DND-41 (cell line): ENCODE data around the gene AMPH.

Experiments used
- ATAC-seq: fragments of 200-7000 bp; cut with Tn5 transposase; 3 replicates; pipeline ENCODE4 v1.9.1; 2021; ENCODE audit warnings: low read depth; ENCODE audit not compliant: insufficient read depth
- DNase-seq: peaks from one replicate; pipeline ENCODE4 v3.0.0-alpha.2; 2020
- H2AFZ ChIP-seq: 2 replicates; pipeline ENCODE4 v1.6.0; 2012; ENCODE audit warnings: low read depth, low read length
- H3K27ac ChIP-seq: 2 replicates; pipeline ENCODE4 v1.5.1; 2012; ENCODE audit warnings: low read length, inconsistent platforms
- H3K27me3 ChIP-seq: fragments of 200-600 bp; sonication (generic); 2 replicates; pipeline ENCODE4 v1.6.0; 2012; ENCODE audit warnings: low read length, mild to moderate bottlenecking, inconsistent platforms; ENCODE audit not compliant: insufficient read depth, poor library complexity
- H3K36me3 ChIP-seq: 2 replicates; pipeline ENCODE4 v1.5.1; 2012; ENCODE audit warnings: low read length, inconsistent platforms; ENCODE audit not compliant: insufficient read depth
- H3K4me1 ChIP-seq: 2 replicates; pipeline ENCODE4 v1.5.1; 2012; ENCODE audit warnings: mild to moderate bottlenecking, low read length; ENCODE audit not compliant: insufficient read depth
- H3K4me2 ChIP-seq: 2 replicates; pipeline ENCODE4 v1.6.0; 2012; ENCODE audit warnings: mild to moderate bottlenecking, moderate library complexity, low read length, inconsistent platforms; ENCODE audit not compliant: insufficient read depth
- H3K4me3 ChIP-seq, 2 experiments: fragments of 200-600 bp in 1 of 2; shearing (Covaris generic) in 1 of 2; 2 replicates each; pipeline ENCODE4 v1.5.1; 2012 to 2016; ENCODE audit warnings: inconsistent platforms in 2 of 2, low read length in 2 of 2, mild to moderate bottlenecking in 2 of 2, low read depth in 1 of 2, moderate library complexity in 1 of 2
- H3K79me2 ChIP-seq: 2 replicates; pipeline ENCODE4 v1.6.0; 2012; ENCODE audit warnings: low read length, inconsistent platforms; ENCODE audit not compliant: insufficient read depth
- H3K9ac ChIP-seq: 2 replicates; pipeline ENCODE4 v1.6.0; 2012; ENCODE audit warnings: low read depth, mild to moderate bottlenecking, inconsistent platforms, low read length, moderate library complexity
- H3K9me3 ChIP-seq: 2 replicates; pipeline ENCODE4 v1.5.1; 2012; ENCODE audit warnings: low read length, moderate library complexity, mild to moderate bottlenecking, inconsistent platforms; ENCODE audit not compliant: insufficient read depth, severe bottlenecking
- H4K20me1 ChIP-seq: 2 replicates; pipeline ENCODE4 v1.6.0; 2012; ENCODE audit warnings: low read length; ENCODE audit not compliant: insufficient read depth
- EZH2 ChIP-seq: IDR thresholded peaks from 3 replicates; pipeline ENCODE4 v1.6.1; 2012; ENCODE audit warnings: borderline replicate concordance, low read depth, mild to moderate bottlenecking, moderate library complexity, low read length, inconsistent platforms; ENCODE audit not compliant: severe bottlenecking
- TF ChIP-seq, protein P1 (sequence below): IDR thresholded peaks from 2 replicates; pipeline ENCODE4 v1.5.1; 2012; ENCODE audit warnings: borderline replicate concordance, low read length, moderate library complexity, mild to moderate bottlenecking; ENCODE audit not compliant: poor library complexity, severe bottlenecking; ENCODE audit errors: extremely low read depth

The AMPH gene

DNA sequence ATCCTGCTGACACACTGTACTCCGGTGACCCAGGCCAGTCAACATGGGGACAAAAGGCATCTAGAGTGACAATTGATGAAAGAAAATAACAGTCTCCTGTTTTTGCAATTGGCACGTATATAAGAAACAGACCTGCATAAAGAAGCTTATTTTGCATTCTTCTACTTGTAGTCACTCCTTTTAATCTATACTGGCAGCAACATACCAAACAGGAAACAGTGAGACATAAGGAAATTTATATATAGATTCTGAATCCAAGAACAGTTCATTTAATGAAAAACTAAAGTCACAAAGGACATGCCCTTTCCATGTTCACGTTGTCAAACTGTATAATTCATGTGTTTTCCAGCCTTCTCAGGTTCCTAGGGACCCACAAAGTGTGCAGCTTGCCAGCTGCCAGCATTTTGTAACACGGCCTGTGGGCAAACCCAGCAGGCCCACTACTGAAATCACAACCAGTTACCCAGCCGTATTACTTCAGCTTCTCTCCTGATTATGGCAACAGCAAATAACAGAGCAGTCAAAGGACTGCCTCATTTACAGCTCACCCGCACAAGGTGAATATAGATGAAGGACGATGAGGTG is 72.3 kb downstream of the AMPH start:
- no peak for DNase-seq
- TF ChIP-seq EZH2, result no peak
- TF ChIP-seq, protein P1, sequence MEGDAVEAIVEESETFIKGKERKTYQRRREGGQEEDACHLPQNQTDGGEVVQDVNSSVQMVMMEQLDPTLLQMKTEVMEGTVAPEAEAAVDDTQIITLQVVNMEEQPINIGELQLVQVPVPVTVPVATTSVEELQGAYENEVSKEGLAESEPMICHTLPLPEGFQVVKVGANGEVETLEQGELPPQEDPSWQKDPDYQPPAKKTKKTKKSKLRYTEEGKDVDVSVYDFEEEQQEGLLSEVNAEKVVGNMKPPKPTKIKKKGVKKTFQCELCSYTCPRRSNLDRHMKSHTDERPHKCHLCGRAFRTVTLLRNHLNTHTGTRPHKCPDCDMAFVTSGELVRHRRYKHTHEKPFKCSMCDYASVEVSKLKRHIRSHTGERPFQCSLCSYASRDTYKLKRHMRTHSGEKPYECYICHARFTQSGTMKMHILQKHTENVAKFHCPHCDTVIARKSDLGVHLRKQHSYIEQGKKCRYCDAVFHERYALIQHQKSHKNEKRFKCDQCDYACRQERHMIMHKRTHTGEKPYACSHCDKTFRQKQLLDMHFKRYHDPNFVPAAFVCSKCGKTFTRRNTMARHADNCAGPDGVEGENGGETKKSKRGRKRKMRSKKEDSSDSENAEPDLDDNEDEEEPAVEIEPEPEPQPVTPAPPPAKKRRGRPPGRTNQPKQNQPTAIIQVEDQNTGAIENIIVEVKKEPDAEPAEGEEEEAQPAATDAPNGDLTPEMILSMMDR, result no peak

DNA sequence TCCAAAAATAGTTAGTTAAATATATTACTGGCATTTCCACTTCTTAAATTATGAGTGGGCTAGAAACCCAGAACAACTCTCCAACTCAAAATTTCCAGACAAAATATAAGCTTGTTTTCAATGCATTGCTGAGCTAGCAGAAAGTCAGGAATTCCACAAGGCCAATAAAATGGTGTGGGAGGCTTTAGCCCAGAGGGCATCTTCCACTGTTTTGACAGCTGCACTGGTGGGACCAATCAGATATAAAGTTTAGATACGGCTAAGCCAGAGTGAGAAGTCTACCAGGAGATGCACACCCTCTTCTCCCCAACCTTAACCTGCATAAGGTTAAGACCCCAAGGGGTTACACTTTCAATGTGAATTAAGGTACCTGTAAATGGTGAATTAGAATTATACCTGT is 76.6 kb downstream of the AMPH start:
- H3K4me1 ChIP-seq, result no peaks in the 10 kb centered on the region
- H3K79me2 ChIP-seq, result no peaks in the 10 kb centered on the region
- no peaks in the 10 kb centered on the region for H3K36me3 ChIP-seq
- H3K27ac ChIP-seq, result no peak overlapping the region
- DNase-seq, result no peak
- ATAC-seq, result no peak
- no peak for TF ChIP-seq EZH2
- TF ChIP-seq, protein P1, result no peak
- H3K9ac ChIP-seq, result no peak overlapping the region
- H3K9me3 ChIP-seq, result no peaks in the 10 kb centered on the region
- H4K20me1 ChIP-seq, result no peaks in the 10 kb centered on the region
- no peak overlapping the region for H3K4me3 ChIP-seq
- H3K27me3 ChIP-seq, result no peaks in the 10 kb centered on the region
- no peak overlapping the region for H3K4me2 ChIP-seq
- no peak overlapping the region for H2AFZ ChIP-seq

More for the DNA sequence above, 72.3 kb downstream of the AMPH start:
- Histone ChIP-seq H3K4me1 (no peaks in the 10 kb centered on the region), H3K36me3 (no peaks in the 10 kb centered on the region), H2AFZ (no peak overlapping the region), H3K9ac (no peak overlapping the region), H4K20me1 (no peaks in the 10 kb centered on the region), H3K4me2 (no peak overlapping the region), H3K4me3 (no peak overlapping the region), H3K9me3 (no peaks in the 10 kb centered on the region), H3K27me3 (no peaks in the 10 kb centered on the region), H3K79me2 (no peaks in the 10 kb centered on the region), H3K27ac (no peak overlapping the region)
- ATAC-seq, result no peak

DNA sequence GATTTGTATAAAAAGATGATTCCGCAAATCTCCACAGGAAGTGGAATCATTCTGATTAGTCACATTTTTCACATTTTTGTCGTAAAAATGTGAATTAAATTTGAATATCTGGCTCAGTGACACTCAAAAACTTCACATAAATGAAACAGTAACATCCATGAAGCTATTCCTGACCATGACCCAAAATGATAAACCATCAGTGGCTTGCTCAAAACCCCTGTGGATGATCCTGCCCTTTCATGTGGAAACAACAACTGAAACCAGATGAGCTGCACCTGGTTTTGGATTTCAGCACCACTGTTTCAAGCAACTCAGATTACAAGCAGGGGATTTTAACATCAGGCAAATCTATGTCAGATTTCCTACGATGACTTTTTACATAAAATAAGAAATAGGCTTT is 80.3 kb downstream of the AMPH start:
- Histone ChIP-seq H3K36me3 (no peaks in the 10 kb centered on the region), H3K9ac (no peak overlapping the region), H3K4me2 (no peak overlapping the region), H3K4me1 (no peaks in the 10 kb centered on the region), H2AFZ (no peak overlapping the region), H3K27ac (no peak overlapping the region), H4K20me1 (no peaks in the 10 kb centered on the region), H3K4me3 (no peak overlapping the region), H3K79me2 (no peaks in the 10 kb centered on the region), H3K27me3 (no peaks in the 10 kb centered on the region), H3K9me3 (no peaks in the 10 kb centered on the region)
- TF ChIP-seq, protein P1, result no peak
- ATAC-seq, result peak; percentile 47; the same call in 2 of the 3 replicates
- no peak for DNase-seq

DNA sequence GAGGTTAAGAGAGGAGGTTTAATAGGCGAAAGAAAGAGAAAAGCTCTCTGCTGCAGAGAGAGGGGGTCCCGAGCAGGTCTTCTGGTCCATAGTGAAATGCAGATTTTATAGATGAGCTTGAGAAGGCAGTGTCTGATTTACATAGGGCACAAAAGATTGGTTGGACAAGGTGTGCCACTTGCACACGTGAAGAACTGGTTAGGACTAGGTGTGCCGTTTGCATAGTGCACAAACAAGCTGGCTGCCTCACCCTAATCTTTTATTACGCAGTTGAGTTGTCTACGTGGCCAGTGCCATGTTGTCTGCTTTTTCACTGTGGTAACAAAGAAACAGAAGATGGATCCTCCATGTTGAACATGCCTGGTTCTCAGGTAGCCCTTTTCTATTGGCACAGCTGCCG is 82.6 kb downstream of the AMPH start:
- H2AFZ ChIP-seq, result no peak overlapping the region
- no peaks in the 10 kb centered on the region for H3K9me3 ChIP-seq
- H3K9ac ChIP-seq, result no peak overlapping the region
- no peaks in the 10 kb centered on the region for H4K20me1 ChIP-seq
- H3K4me1 ChIP-seq, result no peaks in the 10 kb centered on the region
- no peak overlapping the region for H3K4me3 ChIP-seq
- ATAC-seq, result no peak
- TF ChIP-seq, protein P1, result no peak
- no peaks in the 10 kb centered on the region for H3K36me3 ChIP-seq
- H3K27me3 ChIP-seq, result no peaks in the 10 kb centered on the region
- no peak for DNase-seq
- no peak overlapping the region for H3K4me2 ChIP-seq
- H3K27ac ChIP-seq, result no peak overlapping the region
- no peaks in the 10 kb centered on the region for H3K79me2 ChIP-seq
